Calu3 (cell line): ENCODE data around the gene CNGA4. TPM values are rescaled to one million over a fixed set of nuclear protein-coding genes. Genes with fewer than 3 reads are reported as not detected.

Source experiments
- Bru-seq: library from RNA; stranded (reverse); fragments of 400-500 nt; gene quantifications from one replicate; lab custom pipeline; 2021; lab: Mats Ljungman, UMichigan
- BruChase-seq, 2 experiments: library from RNA; stranded (reverse); fragments of 400-500 nt; gene quantifications; one replicate each; lab custom pipeline; 2021; lab: Mats Ljungman, UMichigan
- BruUV-seq: library from RNA; stranded (reverse); fragments of 400-500 nt; replicated peaks from 2 replicates; lab custom pipeline; 2021; lab: Mats Ljungman, UMichigan
- CTCF ChIA-PET: fragments of 300-600 bp; sonication (Branson Sonifier 250); formaldehyde crosslinking; loops from one replicate; lab custom pipeline; 2022; ENCODE audit warnings: antibody characterized with exemption; lab: Charles Lee
- DNase-seq: peaks from one replicate; pipeline ENCODE4 v3.0.0; 2022
- H3K27ac Mint-ChIP-seq: one replicate; pipeline ENCODE4 v1.8.0; 2022; ENCODE audit warnings: mixed read lengths; ENCODE audit not compliant: unreplicated experiment
- H3K27me3 Mint-ChIP-seq: one replicate; pipeline ENCODE4 v1.8.0; 2022; ENCODE audit warnings: mixed read lengths; ENCODE audit not compliant: unreplicated experiment
- H3K36me3 Mint-ChIP-seq: one replicate; pipeline ENCODE4 v1.8.0; 2022; ENCODE audit warnings: mild to moderate bottlenecking, moderate library complexity, mixed read lengths; ENCODE audit not compliant: insufficient read depth, unreplicated experiment
- H3K4me1 Mint-ChIP-seq: one replicate; pipeline ENCODE4 v1.8.0; 2022; ENCODE audit warnings: mild to moderate bottlenecking, low read depth, mixed read lengths; ENCODE audit not compliant: unreplicated experiment
- H3K4me3 Mint-ChIP-seq: one replicate; pipeline ENCODE4 v1.8.0; 2022; ENCODE audit warnings: mild to moderate bottlenecking, low read depth, moderate library complexity, mixed read lengths; ENCODE audit not compliant: unreplicated experiment
- H3K9me3 Mint-ChIP-seq: one replicate; pipeline ENCODE4 v1.8.0; 2022; ENCODE audit warnings: low read depth, mixed read lengths; ENCODE audit not compliant: unreplicated experiment
- intact Hi-C: fragments of 100-400 bp; cut with micrococcal nuclease; formaldehyde crosslinking; loops from one replicate; pipeline ENCODE4 v1.10.0; 2022; ENCODE audit not compliant: unreplicated experiment
- long read RNA-seq: library from polyadenylated mRNA; stranded (forward); transcript quantifications from one replicate; pipeline ENCODE4 v2.0.0, GENCODE V29; 2022
- total RNA-seq: library from RNA; stranded (reverse); gene quantifications from 2 replicates; pipeline ENCODE4 v1.2.3, GENCODE V29; 2022
- TF ChIP-seq, protein P1 (sequence below): fragments of 200-600 bp; IDR thresholded peaks from one replicate; pipeline ENCODE4 v1.8.0; 2022; ENCODE audit warnings: antibody characterized with exemption; ENCODE audit not compliant: unreplicated experiment

The CNGA4 gene, protein sequence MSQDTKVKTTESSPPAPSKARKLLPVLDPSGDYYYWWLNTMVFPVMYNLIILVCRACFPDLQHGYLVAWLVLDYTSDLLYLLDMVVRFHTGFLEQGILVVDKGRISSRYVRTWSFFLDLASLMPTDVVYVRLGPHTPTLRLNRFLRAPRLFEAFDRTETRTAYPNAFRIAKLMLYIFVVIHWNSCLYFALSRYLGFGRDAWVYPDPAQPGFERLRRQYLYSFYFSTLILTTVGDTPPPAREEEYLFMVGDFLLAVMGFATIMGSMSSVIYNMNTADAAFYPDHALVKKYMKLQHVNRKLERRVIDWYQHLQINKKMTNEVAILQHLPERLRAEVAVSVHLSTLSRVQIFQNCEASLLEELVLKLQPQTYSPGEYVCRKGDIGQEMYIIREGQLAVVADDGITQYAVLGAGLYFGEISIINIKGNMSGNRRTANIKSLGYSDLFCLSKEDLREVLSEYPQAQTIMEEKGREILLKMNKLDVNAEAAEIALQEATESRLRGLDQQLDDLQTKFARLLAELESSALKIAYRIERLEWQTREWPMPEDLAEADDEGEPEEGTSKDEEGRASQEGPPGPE
- 0.32 TPM in 1 of 2 replicates, not detected in the other for total RNA-seq
- Bru-seq, nascent RNA = percentile 20 among the genes with signal in this experiment
- percentile 23 among the genes with signal in this experiment for BruChase-seq, experiment 1, labeled RNA remaining after a 6-hour chase
- percentile 20 among the genes with signal in this experiment for BruChase-seq, experiment 2, labeled RNA remaining after a 2-hour chase
- long read RNA-seq = 0 reads

GRCh38 chr11:6238902-6239301 is at the start of gene CNGA4:
TSS of gene CNGA4 (plus strand) at chr11:6239089. CDS start at chr11:6239207, 118 bp downstream.
- Mint-ChIP-seq H3K27me3 (peaks cover 30% of the 10 kb centered on the region), H3K9me3 (no peaks in the 10 kb centered on the region), H3K4me1 (no peaks in the 10 kb centered on the region), H3K36me3 (peaks cover 17% of the 10 kb centered on the region), H3K27ac (no peak within 1 kb of the TSS), H3K4me3 (no peak within 1 kb of the TSS)
- no peak for DNase-seq
- no TSS peak for BruUV-seq
- CTCF ChIA-PET = interaction anchor here (0.6 kb wide), 1 partner anchor 70 kb away, joined by 3 read pairs; no protein-coding TSS in a partner anchor
- TF ChIP-seq, protein P1, sequence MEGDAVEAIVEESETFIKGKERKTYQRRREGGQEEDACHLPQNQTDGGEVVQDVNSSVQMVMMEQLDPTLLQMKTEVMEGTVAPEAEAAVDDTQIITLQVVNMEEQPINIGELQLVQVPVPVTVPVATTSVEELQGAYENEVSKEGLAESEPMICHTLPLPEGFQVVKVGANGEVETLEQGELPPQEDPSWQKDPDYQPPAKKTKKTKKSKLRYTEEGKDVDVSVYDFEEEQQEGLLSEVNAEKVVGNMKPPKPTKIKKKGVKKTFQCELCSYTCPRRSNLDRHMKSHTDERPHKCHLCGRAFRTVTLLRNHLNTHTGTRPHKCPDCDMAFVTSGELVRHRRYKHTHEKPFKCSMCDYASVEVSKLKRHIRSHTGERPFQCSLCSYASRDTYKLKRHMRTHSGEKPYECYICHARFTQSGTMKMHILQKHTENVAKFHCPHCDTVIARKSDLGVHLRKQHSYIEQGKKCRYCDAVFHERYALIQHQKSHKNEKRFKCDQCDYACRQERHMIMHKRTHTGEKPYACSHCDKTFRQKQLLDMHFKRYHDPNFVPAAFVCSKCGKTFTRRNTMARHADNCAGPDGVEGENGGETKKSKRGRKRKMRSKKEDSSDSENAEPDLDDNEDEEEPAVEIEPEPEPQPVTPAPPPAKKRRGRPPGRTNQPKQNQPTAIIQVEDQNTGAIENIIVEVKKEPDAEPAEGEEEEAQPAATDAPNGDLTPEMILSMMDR = no peak
- intact Hi-C loops = no loop called here

- no peak for DNase-seq
- Mint-ChIP-seq H3K27me3 (no peaks in the 10 kb centered on the region), H3K4me1 (no peaks in the 10 kb centered on the region), H3K27ac (no peak overlapping the region), H3K36me3 (no peaks in the 10 kb centered on the region), H3K4me3 (no peak overlapping the region), H3K9me3 (no peaks in the 10 kb centered on the region)
- intact Hi-C loops = no loop called here
- BruUV-seq = no TSS peak
- TF ChIP-seq, protein P1 = no peak
- CTCF ChIA-PET = no interaction called here
Observed at GRCh38 chr11:6191742-6192141, 47.1 kb upstream of the CNGA4 start.

DNA sequence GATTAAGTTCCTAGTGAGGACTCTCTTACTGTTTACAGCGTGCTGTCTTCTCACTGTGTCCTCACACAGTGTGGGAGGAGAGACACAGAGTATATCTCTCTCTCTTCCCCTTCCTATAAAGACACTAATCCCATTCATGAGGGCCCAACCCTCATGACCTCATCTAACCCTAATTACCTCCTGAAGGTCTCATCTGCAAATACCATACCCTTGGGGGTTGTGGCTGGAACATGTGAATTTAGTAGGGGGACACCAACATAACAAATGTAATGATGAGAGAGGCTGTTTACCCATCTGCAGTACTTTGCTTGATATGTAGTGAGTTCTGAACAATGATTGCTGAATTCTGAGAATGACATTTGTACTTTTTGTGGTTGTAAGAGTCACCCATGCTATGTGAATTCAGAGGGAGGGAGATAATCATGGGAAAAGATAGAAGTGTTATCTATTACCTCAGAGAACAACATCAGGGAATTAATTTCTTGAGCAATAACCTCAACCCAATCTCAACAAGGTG is 44.8 kb upstream of the CNGA4 start:
- Mint-ChIP-seq H3K27ac (no peak overlapping the region), H3K4me3 (no peak overlapping the region), H3K36me3 (no peaks in the 10 kb centered on the region), H3K4me1 (no peaks in the 10 kb centered on the region), H3K27me3 (no peaks in the 10 kb centered on the region), H3K9me3 (no peaks in the 10 kb centered on the region)
- TF ChIP-seq, protein P1 = no peak
- intact Hi-C loops = no loop called here
- DNase-seq = no peak
- no TSS peak for BruUV-seq
- CTCF ChIA-PET = no interaction called here

GRCh38 chr11:6196396-6196795 is 42.5 kb upstream of the CNGA4 start:
- no peaks in the 10 kb centered on the region for H3K27me3 Mint-ChIP-seq
- no TSS peak for BruUV-seq
- no peaks in the 10 kb centered on the region for H3K9me3 Mint-ChIP-seq
- CTCF ChIA-PET = no interaction called here
- TF ChIP-seq, protein P1 = no peak
- H3K4me1 Mint-ChIP-seq = no peaks in the 10 kb centered on the region
- H3K36me3 Mint-ChIP-seq = no peaks in the 10 kb centered on the region
- no peak overlapping the region for H3K27ac Mint-ChIP-seq
- H3K4me3 Mint-ChIP-seq = no peak overlapping the region
- DNase-seq = no peak
- intact Hi-C loops = no loop called here
